Colonic mucosa (tissue), 4 donors: Measurements from ENCODE around the gene TRMT112. TPM values are rescaled to one million over a fixed set of nuclear protein-coding genes. Genes with fewer than 3 reads are reported as not detected.

Experiments
- DNase-seq: peaks from one replicate; pipeline ENCODE4 v3.0.0-alpha.2; 2020
- H3K27ac ChIP-seq: fragments of 200-600 bp; one replicate; pipeline ENCODE4 v1.8.0; 2021
- H3K27me3 ChIP-seq: fragments of 200-600 bp; one replicate; pipeline ENCODE4 v1.8.0; 2021
- H3K36me3 ChIP-seq: fragments of 200-600 bp; one replicate; pipeline ENCODE4 v1.8.0; 2021
- H3K4me1 ChIP-seq: fragments of 200-600 bp; one replicate; pipeline ENCODE4 v1.8.0; 2021; ENCODE audit warnings: mild to moderate bottlenecking
- H3K4me3 ChIP-seq: fragments of 200-600 bp; one replicate; pipeline ENCODE4 v1.8.0; 2021
- H3K9ac ChIP-seq, 2 donors: one replicate each; pipeline ENCODE4 v1.7.0; 2013; ENCODE audit warnings: control low read depth in 2 of 2, low read depth in 2 of 2, low read length in 2 of 2
- H3K9me3 ChIP-seq: fragments of 200-600 bp; one replicate; pipeline ENCODE4 v1.8.0; 2021
- intact Hi-C: fragments of 100-400 bp; cut with DNase I; formaldehyde crosslinking; loops from one replicate; pipeline ENCODE4 v1.14.1; 2022
- total RNA-seq, 2 donors: library from RNA; stranded (reverse); fragmentation: NEBNext Ultra II Directional in 1 of 2; extraction: Animal tissue kit (Norgen Biotek cat#: 25700) in 1 of 2; gene quantifications; one replicate each; pipeline ENCODE4 v1.2.1, GENCODE V29; 2021
- TF ChIP-seq, protein P1 (sequence below): fragments of 200-600 bp; IDR thresholded peaks from one replicate; pipeline ENCODE4 v1.8.0; 2022; ENCODE audit warnings: antibody characterized with exemption, mild to moderate bottlenecking
- donor health status: healthy.
- donor health status: DM: no; HTN: no; CAD: no.
- donor health status: DM: no; HTN: no; CAD: no.

TRMT112 gene
- total RNA-seq, 2 donors from 2014 or later: 75.9 to 184 TPM

DNA sequence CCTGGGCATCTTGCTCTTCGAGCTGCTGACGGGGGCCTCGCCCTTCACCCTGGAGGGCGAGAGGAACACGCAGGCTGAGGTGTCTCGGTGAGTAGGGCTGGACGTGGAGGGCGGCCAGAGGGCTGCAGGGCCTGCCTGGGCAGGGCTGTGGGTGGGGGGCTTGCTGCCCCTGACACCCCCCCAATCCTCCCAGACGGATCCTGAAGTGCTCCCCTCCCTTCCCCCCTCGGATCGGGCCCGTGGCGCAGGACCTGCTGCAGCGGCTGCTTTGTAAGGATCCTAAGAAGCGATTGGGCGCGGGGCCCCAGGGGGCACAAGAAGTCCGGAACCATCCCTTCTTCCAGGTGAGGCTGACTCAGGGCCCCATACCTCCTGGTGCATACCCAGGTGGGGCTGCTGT lies 44.3 kb upstream of the TRMT112 start:
- intact Hi-C loops: no loop called here
- H3K9ac ChIP-seq: no peak overlapping the region
- peaks cover 17% of the 10 kb centered on the region for H3K4me1 ChIP-seq
- H3K27ac ChIP-seq: no peak overlapping the region
- no peak overlapping the region for H3K4me3 ChIP-seq
- DNase-seq: no peak
- TF ChIP-seq, protein P1, sequence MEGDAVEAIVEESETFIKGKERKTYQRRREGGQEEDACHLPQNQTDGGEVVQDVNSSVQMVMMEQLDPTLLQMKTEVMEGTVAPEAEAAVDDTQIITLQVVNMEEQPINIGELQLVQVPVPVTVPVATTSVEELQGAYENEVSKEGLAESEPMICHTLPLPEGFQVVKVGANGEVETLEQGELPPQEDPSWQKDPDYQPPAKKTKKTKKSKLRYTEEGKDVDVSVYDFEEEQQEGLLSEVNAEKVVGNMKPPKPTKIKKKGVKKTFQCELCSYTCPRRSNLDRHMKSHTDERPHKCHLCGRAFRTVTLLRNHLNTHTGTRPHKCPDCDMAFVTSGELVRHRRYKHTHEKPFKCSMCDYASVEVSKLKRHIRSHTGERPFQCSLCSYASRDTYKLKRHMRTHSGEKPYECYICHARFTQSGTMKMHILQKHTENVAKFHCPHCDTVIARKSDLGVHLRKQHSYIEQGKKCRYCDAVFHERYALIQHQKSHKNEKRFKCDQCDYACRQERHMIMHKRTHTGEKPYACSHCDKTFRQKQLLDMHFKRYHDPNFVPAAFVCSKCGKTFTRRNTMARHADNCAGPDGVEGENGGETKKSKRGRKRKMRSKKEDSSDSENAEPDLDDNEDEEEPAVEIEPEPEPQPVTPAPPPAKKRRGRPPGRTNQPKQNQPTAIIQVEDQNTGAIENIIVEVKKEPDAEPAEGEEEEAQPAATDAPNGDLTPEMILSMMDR: no peak
- no peaks in the 10 kb centered on the region for H3K27me3 ChIP-seq
- H3K9me3 ChIP-seq: no peaks in the 10 kb centered on the region
- no peaks in the 10 kb centered on the region for H3K36me3 ChIP-seq

GRCh38 chr11:64360448-64360921 lies 43.1 kb upstream of the TRMT112 start:
- Histone ChIP-seq H3K4me1 (peaks cover 20% of the 10 kb centered on the region), H3K27me3 (no peaks in the 10 kb centered on the region), H3K9ac (no peak overlapping the region), H3K27ac (no peak overlapping the region), H3K4me3 (peak overlapping the region; percentile 93), H3K9me3 (no peaks in the 10 kb centered on the region), H3K36me3 (no peaks in the 10 kb centered on the region)
- DNase-seq: no peak
- intact Hi-C loops: no loop called here
- TF ChIP-seq, protein P1: no peak

DNA sequence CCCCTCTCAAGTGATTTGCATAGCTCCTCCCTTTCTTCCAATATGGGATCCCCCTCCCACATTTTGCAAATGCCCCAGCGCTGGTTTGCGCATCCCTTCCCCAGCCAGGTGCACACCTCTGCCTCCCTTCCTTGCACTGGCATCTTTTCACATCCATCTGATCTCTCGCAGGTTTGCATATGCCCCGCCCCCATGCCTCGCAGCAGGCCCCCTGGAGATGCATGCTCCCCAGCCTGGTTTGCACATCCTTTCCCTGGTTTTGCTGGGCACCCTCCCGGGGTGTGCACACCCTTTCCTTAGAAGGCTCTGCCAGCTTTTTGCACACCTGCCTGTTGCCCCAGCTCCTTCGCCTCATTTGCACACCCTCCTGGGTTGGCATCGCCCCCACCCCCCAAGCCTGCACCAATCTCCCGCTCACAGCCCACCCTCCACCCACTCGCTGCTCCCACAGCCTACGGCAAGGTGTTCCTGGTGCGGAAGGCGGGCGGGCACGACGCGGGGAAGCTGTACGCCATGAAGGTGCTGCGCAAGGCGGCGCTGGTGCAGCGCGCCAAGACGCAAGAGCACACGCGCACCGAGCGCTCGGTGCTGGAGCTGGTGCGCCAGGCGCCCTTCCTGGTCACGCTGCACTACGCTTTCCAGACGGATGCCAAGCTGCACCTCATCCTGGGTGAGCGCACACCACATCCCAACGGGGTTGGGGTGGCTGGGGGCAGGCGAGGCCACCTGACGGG lies 42.5 kb upstream of the TRMT112 start:
- Histone ChIP-seq H3K9ac (peak overlapping the region; percentile 97 to 99), H3K4me3 (peak overlapping the region; percentile 93), H3K4me1 (peaks cover 23% of the 10 kb centered on the region), H3K36me3 (no peaks in the 10 kb centered on the region), H3K27ac (no peak overlapping the region), H3K9me3 (no peaks in the 10 kb centered on the region), H3K27me3 (no peaks in the 10 kb centered on the region)
- TF ChIP-seq, protein P1: no peak
- no peak for DNase-seq
- intact Hi-C loops: loop anchor here (5.0 kb wide), 1 partner anchor 43 kb away; the partner anchor contains the start of genes PRDX5 and TRMT112

DNA sequence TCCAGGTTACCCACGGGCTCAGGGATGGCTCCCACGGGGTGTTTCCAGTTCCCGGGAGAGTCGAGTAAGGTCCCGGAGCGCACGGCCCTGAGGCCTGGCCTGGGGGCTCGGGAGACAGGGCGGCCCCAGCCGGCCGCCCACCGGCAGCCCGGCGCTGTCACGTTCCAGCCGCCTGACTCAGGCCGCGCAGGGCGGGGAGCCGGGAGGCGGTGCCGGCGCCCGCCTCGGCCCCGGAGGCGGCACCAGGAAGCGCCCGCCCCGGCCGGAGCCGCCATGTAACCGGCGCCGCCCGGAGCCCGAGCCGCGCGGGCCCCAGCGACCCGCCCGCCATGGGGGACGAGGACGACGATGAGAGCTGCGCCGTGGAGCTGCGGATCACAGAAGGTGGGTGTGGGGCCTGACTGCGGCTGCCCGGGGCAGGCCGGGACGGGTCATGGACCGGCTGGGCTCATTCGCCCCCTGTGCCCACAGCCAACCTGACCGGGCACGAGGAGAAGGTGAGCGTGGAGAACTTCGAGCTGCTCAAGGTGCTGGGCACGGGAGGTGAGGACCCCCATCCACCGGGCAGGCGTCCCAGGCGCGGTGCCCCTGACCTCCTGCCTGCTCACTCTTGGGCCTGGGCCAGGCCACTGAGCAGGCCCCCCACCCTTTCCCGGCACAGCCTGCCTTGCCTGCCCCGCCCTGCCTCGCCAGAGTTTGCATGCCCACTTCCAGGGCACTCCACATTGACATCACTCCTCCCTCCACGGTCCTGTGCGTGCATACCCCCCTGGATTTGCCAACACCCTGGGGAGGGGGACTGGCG lies 41.8 kb upstream of the TRMT112 start, which contains the start of gene RPS6KA4:
Gene RPS6KA4 (plus strand): TSS at position 256 of the 805 bp plus-strand sequence. CDS start 74 bp downstream, at position 330.
- peaks cover 23% of the 10 kb centered on the region for H3K4me1 ChIP-seq

GRCh38 chr11:64358536-64358906 lies 41.2 kb upstream of the TRMT112 start:
- Histone ChIP-seq H3K27ac (peak overlapping the region; percentile 75), H3K9me3 (no peaks in the 10 kb centered on the region), H3K36me3 (no peaks in the 10 kb centered on the region), H3K9ac (peak overlapping the region; percentile 97 to 99), H3K4me3 (peak overlapping the region; percentile 93), H3K27me3 (no peaks in the 10 kb centered on the region), H3K4me1 (peaks cover 23% of the 10 kb centered on the region)
- TF ChIP-seq, protein P1: no peak
- intact Hi-C loops: loop anchor here (5.0 kb wide), 1 partner anchor 41 kb away; the partner anchor contains the start of genes PRDX5 and TRMT112
- DNase-seq: no peak

More for the DNA sequence above, 41.8 kb upstream of the TRMT112 start, which contains the start of gene RPS6KA4:
- peak within 1 kb of the TSS; percentile 93 for H3K4me3 ChIP-seq
- H3K27ac ChIP-seq: peak within 1 kb of the TSS; percentile 75
- H3K9me3 ChIP-seq: no peaks in the 10 kb centered on the region
- no peaks in the 10 kb centered on the region for H3K27me3 ChIP-seq
- intact Hi-C loops: loop anchor here (5.0 kb wide), 1 partner anchor 42 kb away; the partner anchor contains the start of genes PRDX5 and TRMT112
- no peaks in the 10 kb centered on the region for H3K36me3 ChIP-seq
- TF ChIP-seq, protein P1: no peak
- peak within 1 kb of the TSS; percentile 97 to 99 for H3K9ac ChIP-seq
- peak; percentile 61 for DNase-seq
